ENCODE data around the gene PIAS1. TPM values are rescaled to one million over a fixed set of nuclear protein-coding genes. Genes with fewer than 3 reads are reported as not detected.

The PIAS1 gene
- total RNA-seq, 4 donors from 2014 or later, result 26.2 to 68.4 (median 53.1) TPM

DNA sequence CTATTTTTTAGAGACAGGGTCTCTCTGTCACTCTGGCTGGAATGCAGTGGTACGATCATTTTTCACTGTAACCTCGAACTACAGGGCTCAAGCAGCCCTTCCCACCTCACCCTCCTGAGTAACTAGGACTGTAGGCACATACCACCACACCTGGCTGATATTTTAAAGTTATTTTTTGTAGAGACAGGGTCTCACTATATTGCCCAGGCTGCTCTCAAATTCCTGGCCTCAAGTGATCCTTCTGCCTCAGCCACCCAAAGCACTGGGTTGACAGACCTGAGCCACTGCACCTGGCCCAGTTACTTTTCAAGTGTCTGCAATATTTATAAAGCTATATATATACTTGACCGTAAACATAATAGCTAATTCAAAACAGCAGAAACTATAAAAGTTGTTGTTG, 75.0 kb downstream of the PIAS1 start:
- Histone ChIP-seq H3K27me3 (no peaks in the 10 kb centered on the region), H3K9me3 (no peaks in the 10 kb centered on the region), H3K4me3 (no peak overlapping the region), H3K36me3 (no peaks in the 10 kb centered on the region), H3K4me1 (peaks cover 11 to 42% (median 25%) of the 10 kb centered on the region in 4 donors), H3K27ac (replicated peaks in 1 of 4) (no peak overlapping the region)
- intact Hi-C loops (cut with DNase I), result no loop called here
- DNase-seq (ENCODE audit: extremely low spot score), result no peak
- WGBS, result 74% methylated on average over 3 of the region's 3 CpGs
- TF ChIP-seq, protein P1, sequence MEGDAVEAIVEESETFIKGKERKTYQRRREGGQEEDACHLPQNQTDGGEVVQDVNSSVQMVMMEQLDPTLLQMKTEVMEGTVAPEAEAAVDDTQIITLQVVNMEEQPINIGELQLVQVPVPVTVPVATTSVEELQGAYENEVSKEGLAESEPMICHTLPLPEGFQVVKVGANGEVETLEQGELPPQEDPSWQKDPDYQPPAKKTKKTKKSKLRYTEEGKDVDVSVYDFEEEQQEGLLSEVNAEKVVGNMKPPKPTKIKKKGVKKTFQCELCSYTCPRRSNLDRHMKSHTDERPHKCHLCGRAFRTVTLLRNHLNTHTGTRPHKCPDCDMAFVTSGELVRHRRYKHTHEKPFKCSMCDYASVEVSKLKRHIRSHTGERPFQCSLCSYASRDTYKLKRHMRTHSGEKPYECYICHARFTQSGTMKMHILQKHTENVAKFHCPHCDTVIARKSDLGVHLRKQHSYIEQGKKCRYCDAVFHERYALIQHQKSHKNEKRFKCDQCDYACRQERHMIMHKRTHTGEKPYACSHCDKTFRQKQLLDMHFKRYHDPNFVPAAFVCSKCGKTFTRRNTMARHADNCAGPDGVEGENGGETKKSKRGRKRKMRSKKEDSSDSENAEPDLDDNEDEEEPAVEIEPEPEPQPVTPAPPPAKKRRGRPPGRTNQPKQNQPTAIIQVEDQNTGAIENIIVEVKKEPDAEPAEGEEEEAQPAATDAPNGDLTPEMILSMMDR (IDR thresholded peaks at IDR 0.05), result no peak
- TF ChIP-seq POLR2A (IDR thresholded peaks at IDR 0.05; ENCODE audit: low read depth) (no peak), POLR2AphosphoS5 (IDR thresholded peaks at IDR 0.05) (no peak), EP300 (IDR thresholded peaks at IDR 0.05) (no peak)

GRCh38 chr15:68130851-68131250, 76.7 kb downstream of the PIAS1 start:
- Histone ChIP-seq H3K27me3 (no peaks in the 10 kb centered on the region), H3K4me3 (no peak overlapping the region), H3K36me3 (no peaks in the 10 kb centered on the region), H3K9me3 (no peaks in the 10 kb centered on the region), H3K27ac (replicated peaks in 1 of 4) (no peak overlapping the region), H3K4me1 (peaks cover 11 to 32% (median 25%) of the 10 kb centered on the region in 4 donors)
- intact Hi-C loops (cut with DNase I), result no loop called here
- TF ChIP-seq, protein P1 (IDR thresholded peaks at IDR 0.05), result no peak
- TF ChIP-seq EP300 (IDR thresholded peaks at IDR 0.05), result no peak
- no peak for TF ChIP-seq POLR2A (IDR thresholded peaks at IDR 0.05; ENCODE audit: low read depth)
- TF ChIP-seq POLR2AphosphoS5 (IDR thresholded peaks at IDR 0.05), result no peak
- WGBS, result 93% methylated on average over 3 of the region's 3 CpGs
- DNase-seq (ENCODE audit: extremely low spot score), result no peak

DNA sequence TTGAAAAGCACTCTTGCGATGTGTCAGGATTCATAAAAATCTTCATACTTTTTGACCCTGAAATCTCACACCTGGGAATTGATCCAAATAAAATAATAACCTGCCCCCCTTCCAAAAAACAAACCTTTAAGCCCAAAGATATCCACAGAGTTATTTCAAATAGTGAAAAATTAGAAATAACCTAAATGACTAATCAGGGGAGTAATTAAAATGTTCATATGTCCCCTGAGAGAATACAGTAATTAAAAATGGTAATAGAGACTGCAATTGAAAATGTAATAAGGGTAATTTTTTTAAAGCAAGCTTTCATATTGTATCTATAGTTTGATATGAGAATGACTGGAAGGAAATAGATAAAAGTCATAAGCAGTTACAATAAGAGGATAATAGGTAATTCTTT, 83.0 kb downstream of the PIAS1 start:
- DNase-seq (ENCODE audit: extremely low spot score), result no peak
- Histone ChIP-seq H3K27me3 (no peaks in the 10 kb centered on the region), H3K4me3 (no peak overlapping the region), H3K27ac (replicated peaks in 1 of 4) (no peak overlapping the region), H3K36me3 (peaks cover 0 to 2% (median 0%) of the 10 kb centered on the region in 4 donors), H3K4me1 (peaks cover 0 to 17% (median 4%) of the 10 kb centered on the region in 4 donors), H3K9me3 (no peaks in the 10 kb centered on the region)
- intact Hi-C loops (cut with DNase I), result no loop called here
- 95% methylated on average over 1 of the region's 1 CpG for WGBS
- TF ChIP-seq POLR2AphosphoS5 (IDR thresholded peaks at IDR 0.05), result no peak
- TF ChIP-seq EP300 (IDR thresholded peaks at IDR 0.05), result no peak
- TF ChIP-seq, protein P1 (IDR thresholded peaks at IDR 0.05), result no peak
- no peak for TF ChIP-seq POLR2A (IDR thresholded peaks at IDR 0.05; ENCODE audit: low read depth)

GRCh38 chr15:68143129-68143528, 89.0 kb downstream of the PIAS1 start:
- WGBS, result 93% methylated on average over 2 of the region's 2 CpGs
- peaks cover 0 to 12% (median 4%) of the 10 kb centered on the region in 4 donors for H3K4me1 ChIP-seq
- no peak overlapping the region for H3K27ac ChIP-seq (replicated peaks in 1 of 4)
- H3K27me3 ChIP-seq, result no peaks in the 10 kb centered on the region
- H3K36me3 ChIP-seq, result peaks cover 9 to 30% (median 14%) of the 10 kb centered on the region in 4 donors
- intact Hi-C loops (cut with DNase I), result no loop called here
- H3K4me3 ChIP-seq, result no peak overlapping the region
- DNase-seq (ENCODE audit: extremely low spot score), result no peak
- TF ChIP-seq POLR2A (IDR thresholded peaks at IDR 0.05; ENCODE audit: low read depth), result no peak
- TF ChIP-seq, protein P1 (IDR thresholded peaks at IDR 0.05), result no peak
- TF ChIP-seq EP300 (IDR thresholded peaks at IDR 0.05), result no peak
- no peak for TF ChIP-seq POLR2AphosphoS5 (IDR thresholded peaks at IDR 0.05)
- no peaks in the 10 kb centered on the region for H3K9me3 ChIP-seq

- 88% methylated on average over 1 of the region's 1 CpG for WGBS
- no peaks in the 10 kb centered on the region for H3K27me3 ChIP-seq
- no peak for DNase-seq (ENCODE audit: extremely low spot score)
- peaks cover 0 to 7% (median 5%) of the 10 kb centered on the region in 4 donors for H3K4me1 ChIP-seq
- TF ChIP-seq POLR2AphosphoS5 (IDR thresholded peaks at IDR 0.05) (no peak), EP300 (IDR thresholded peaks at IDR 0.05) (no peak), POLR2A (IDR thresholded peaks at IDR 0.05; ENCODE audit: low read depth) (no peak)
- TF ChIP-seq, protein P1 (IDR thresholded peaks at IDR 0.05), result no peak
- intact Hi-C loops (cut with DNase I), result no loop called here
- no peak overlapping the region for H3K4me3 ChIP-seq
- H3K9me3 ChIP-seq, result no peaks in the 10 kb centered on the region
- no peak overlapping the region for H3K27ac ChIP-seq (replicated peaks in 1 of 4)
- H3K36me3 ChIP-seq, result peaks cover 9 to 31% (median 14%) of the 10 kb centered on the region in 4 donors
Measured at GRCh38 chr15:68143785-68144184, 89.7 kb downstream of the PIAS1 start.
